H9 (cell line): ENCODE results near the gene STIM2. TPM values are rescaled to one million over a fixed set of nuclear protein-coding genes. Genes with fewer than 3 reads are reported as not detected.

Experiments
- DNase-seq: peaks from one replicate; pipeline ENCODE4 v3.0.0-alpha.2; 2017
- H2AFZ ChIP-seq: one replicate; pipeline ENCODE4 v1.6.1; 2013; ENCODE audit warnings: mild to moderate bottlenecking, low read length, control low read depth, moderate library complexity
- H2AK5ac ChIP-seq: 2 replicates; pipeline ENCODE4 v1.6.1; 2013; ENCODE audit warnings: low read length, control low read depth, mixed read lengths; ENCODE audit not compliant: insufficient read length
- H2BK120ac ChIP-seq: one replicate; pipeline ENCODE4 v1.6.1; 2013; ENCODE audit warnings: low read depth, mild to moderate bottlenecking, low read length, control low read depth, inconsistent platforms; ENCODE audit not compliant: poor library complexity, severe bottlenecking
- H2BK12ac ChIP-seq: 2 replicates; pipeline ENCODE4 v1.6.1; 2013; ENCODE audit warnings: low read length, control low read depth, mixed read lengths, low read depth; ENCODE audit not compliant: insufficient read length
- H2BK15ac ChIP-seq: 2 replicates; pipeline ENCODE4 v1.6.1; 2013; ENCODE audit warnings: low read depth, low read length, control low read depth
- H2BK20ac ChIP-seq: one replicate; pipeline ENCODE4 v1.6.1; 2013; ENCODE audit warnings: low read depth, mild to moderate bottlenecking, low read length, control low read depth, inconsistent platforms; ENCODE audit not compliant: poor library complexity, severe bottlenecking
- H2BK5ac ChIP-seq: 2 replicates; pipeline ENCODE4 v1.6.1; 2013; ENCODE audit warnings: low read length, control low read depth, mixed read lengths; ENCODE audit not compliant: insufficient read length
- H3K14ac ChIP-seq: 2 replicates; pipeline ENCODE4 v1.6.1; 2013; ENCODE audit warnings: low read length, control low read depth; ENCODE audit not compliant: insufficient read depth
- H3K18ac ChIP-seq: 2 replicates; pipeline ENCODE4 v1.6.1; 2013; ENCODE audit warnings: low read depth, mild to moderate bottlenecking, mixed read lengths, low read length, control low read depth; ENCODE audit not compliant: insufficient read length
- H3K23ac ChIP-seq: 2 replicates; pipeline ENCODE4 v1.6.1; 2013; ENCODE audit warnings: low read length, control low read depth, mixed read lengths, low read depth; ENCODE audit not compliant: insufficient read length
- H3K23me2 ChIP-seq: 2 replicates; pipeline ENCODE4 v1.6.1; 2013; ENCODE audit warnings: low read depth, mild to moderate bottlenecking, mixed read lengths, low read length, control low read depth; ENCODE audit not compliant: insufficient read length, poor library complexity, severe bottlenecking
- H3K27ac ChIP-seq: 2 replicates; pipeline ENCODE4 v1.5.1; 2013; ENCODE audit warnings: low read length, control low read depth, mixed read lengths, low read depth; ENCODE audit not compliant: insufficient read length
- H3K27me3 ChIP-seq: 2 replicates; pipeline ENCODE4 v1.6.1; 2013; ENCODE audit warnings: low read length, control low read depth, inconsistent platforms; ENCODE audit not compliant: insufficient read depth
- H3K4ac ChIP-seq: 2 replicates; pipeline ENCODE4 v1.6.1; 2013; ENCODE audit warnings: low read depth, mild to moderate bottlenecking, control low read depth, inconsistent platforms, low read length, moderate library complexity
- H3K4me1 ChIP-seq: 2 replicates; pipeline ENCODE4 v1.6.1; 2013; ENCODE audit warnings: low read length, control low read depth, inconsistent platforms; ENCODE audit not compliant: insufficient read depth
- H3K4me2 ChIP-seq: 2 replicates; pipeline ENCODE4 v1.6.1; 2013; ENCODE audit warnings: low read length, control low read depth, mixed read lengths; ENCODE audit not compliant: insufficient read length, insufficient read depth
- H3K56ac ChIP-seq: 2 replicates; pipeline ENCODE4 v1.6.1; 2013; ENCODE audit warnings: low read depth, mild to moderate bottlenecking, mixed read lengths, low read length, control low read depth; ENCODE audit not compliant: insufficient read length
- H3K79me1 ChIP-seq: 2 replicates; pipeline ENCODE4 v1.6.1; 2013; ENCODE audit warnings: low read depth, mild to moderate bottlenecking, moderate library complexity, low read length, control low read depth, inconsistent platforms; ENCODE audit not compliant: insufficient read depth, poor library complexity, severe bottlenecking
- H3K79me2 ChIP-seq: 2 replicates; pipeline ENCODE4 v1.6.1; 2013; ENCODE audit warnings: low read length, control low read depth, inconsistent platforms; ENCODE audit not compliant: insufficient read depth
- H3K9ac ChIP-seq: 2 replicates; pipeline ENCODE4 v1.6.1; 2013; ENCODE audit warnings: low read length, control low read depth, mixed read lengths; ENCODE audit not compliant: insufficient read length; ENCODE audit errors: extremely low read depth
- H3K9me3 ChIP-seq: one replicate; pipeline ENCODE4 v1.6.1; 2013; ENCODE audit warnings: low read depth, low read length, inconsistent platforms; ENCODE audit not compliant: control insufficient read depth
- H3T11ph ChIP-seq: one replicate; pipeline ENCODE4 v1.6.1; 2013; ENCODE audit warnings: mild to moderate bottlenecking, low read length, control low read depth, inconsistent platforms
- H4K20me1 ChIP-seq: one replicate; pipeline ENCODE4 v1.6.1; 2013; ENCODE audit not compliant: control insufficient read depth, insufficient read length, insufficient read depth
- H4K5ac ChIP-seq: 2 replicates; pipeline ENCODE4 v1.6.1; 2013; ENCODE audit warnings: low read depth, mild to moderate bottlenecking, mixed read lengths, low read length, control low read depth; ENCODE audit not compliant: insufficient read length
- H4K8ac ChIP-seq: replicated peaks from 2 replicates; pipeline ENCODE4 v1.6.1; 2013; ENCODE audit warnings: low read length, control low read depth, mixed read lengths, low read depth; ENCODE audit not compliant: insufficient read length
- H4K91ac ChIP-seq: 2 replicates; pipeline ENCODE4 v1.6.1; 2013; ENCODE audit warnings: low read depth, mild to moderate bottlenecking, moderate library complexity, mixed read lengths, low read length, control low read depth; ENCODE audit not compliant: insufficient read length
- H3K27ac Mint-ChIP-seq, 3 experiments: 2 replicates in 2 of 3; 3 replicates in 1 of 3; pipeline ENCODE4 v1.8.0; 2020 to 2021; ENCODE audit warnings: mixed read lengths in 3 of 3, mild to moderate bottlenecking in 1 of 3, moderate library complexity in 1 of 3
- H3K27me3 Mint-ChIP-seq: 2 replicates; pipeline ENCODE4 v1.8.0; 2021; ENCODE audit warnings: low read depth, mild to moderate bottlenecking, moderate library complexity, mixed read lengths
- H3K36me3 Mint-ChIP-seq, 3 experiments: 2 replicates in 2 of 3; 3 replicates in 1 of 3; pipeline ENCODE4 v1.8.0; 2020 to 2021; ENCODE audit warnings: low read depth in 3 of 3, mixed read lengths in 3 of 3; ENCODE audit not compliant: insufficient read depth in 1 of 3
- H3K4me1 Mint-ChIP-seq, 2 experiments: 2 replicates each; pipeline ENCODE4 v1.8.0; 2020; ENCODE audit warnings: mixed read lengths in 2 of 2
- H3K4me3 Mint-ChIP-seq, 2 experiments: 2 replicates in 1 of 2; 3 replicates in 1 of 2; pipeline ENCODE4 v1.8.0; 2020 to 2021; ENCODE audit warnings: mild to moderate bottlenecking in 2 of 2, mixed read lengths in 2 of 2, moderate library complexity in 1 of 2
- H3K9me3 Mint-ChIP-seq, 2 experiments: 2 replicates in 1 of 2; 3 replicates in 1 of 2; pipeline ENCODE4 v1.8.0; 2020; ENCODE audit warnings: mild to moderate bottlenecking in 2 of 2, mixed read lengths in 2 of 2, moderate library complexity in 1 of 2
- WGBS: extraction: QIAGEN DNeasy Blood & Tissue Kit; methylation state at CpG from one replicate; pipeline ENCODE4 v1.1.7; 2013; ENCODE audit warnings: missing lambda C conversion rate, low lambda C conversion rate, mixed read lengths; ENCODE audit not compliant: insufficient read length; ENCODE audit errors: extremely low coverage; 5-methylcytosine and 5-hydroxymethylcytosine counted together
- total RNA-seq: library from RNA; stranded (reverse); gene quantifications from 2 replicates; pipeline ENCODE4 v1.2.1, GENCODE V29; 2021
- TF ChIP-seq, protein P1 (sequence below): fragments of 200-600 bp; sonication (generic); conservative IDR thresholded peaks from 3 replicates; pipeline ENCODE4 v1.8.0; 2021; ENCODE audit warnings: antibody characterized with exemption, mild to moderate bottlenecking

STIM2 gene
- total RNA-seq, 1 experiment from 2014 or later = 26.2 TPM

DNA sequence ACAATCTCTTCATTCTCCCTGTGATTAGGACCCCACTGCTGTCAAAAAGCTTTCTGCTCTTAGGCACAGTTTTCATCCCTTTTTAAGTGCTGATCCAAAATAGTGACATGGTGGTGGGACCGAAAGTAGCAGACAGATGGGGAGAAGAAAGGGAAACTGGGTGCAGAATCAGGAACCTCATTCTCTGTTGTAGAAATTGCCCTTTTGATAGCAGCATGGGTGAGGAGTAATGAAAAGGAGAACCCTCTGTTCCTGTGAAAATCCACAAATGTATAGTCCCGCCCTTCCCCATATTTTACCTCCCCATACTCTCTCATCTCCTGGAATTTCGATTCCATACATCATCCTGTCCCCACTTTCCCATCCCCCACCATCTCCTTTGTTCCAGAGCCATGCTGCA, 126.5 kb downstream of the STIM2 start:
- no CpG with 5 or more reads among the region's 3 CpGs for WGBS
- H3K14ac ChIP-seq = no peak overlapping the region; the same call in 1 of the 2 replicates
- no peak overlapping the region for H3K27ac ChIP-seq
- Mint-ChIP-seq H3K4me3 (no peak overlapping the region), H3K4me1 (peaks cover 6% of the 10 kb centered on the region in 2 experiments), H3K36me3 (peaks cover 0 to 4% (median 0%) of the 10 kb centered on the region in 3 experiments; a peak in 1 of 7 replicates), H3K27ac (peak overlapping the region in 2 of 3 experiments; percentile 34 to 37; a peak in 3 of 7 replicates), H3K9me3 (no peaks in the 10 kb centered on the region), H3K27me3 (no peaks in the 10 kb centered on the region)
- H4K8ac ChIP-seq = no peak overlapping the region
- H3K79me1 ChIP-seq = no peaks in the 10 kb centered on the region
- no peak overlapping the region for H3K4ac ChIP-seq
- no peaks in the 10 kb centered on the region for H3K9me3 ChIP-seq
- no peak overlapping the region for H2AK5ac ChIP-seq
- no peak overlapping the region for H3T11ph ChIP-seq
- no peak overlapping the region for H2BK15ac ChIP-seq
- peaks cover 2% of the 10 kb centered on the region; the same call in 1 of the 2 replicates for H3K4me1 ChIP-seq
- H3K23ac ChIP-seq = no peak overlapping the region
- H2BK20ac ChIP-seq = no peak overlapping the region
- H3K4me2 ChIP-seq = no peak overlapping the region
- no peak overlapping the region for H4K5ac ChIP-seq
- no peak overlapping the region for H3K9ac ChIP-seq
- H3K79me2 ChIP-seq = no peaks in the 10 kb centered on the region
- H3K27me3 ChIP-seq = no peaks in the 10 kb centered on the region
- no peak overlapping the region for H3K56ac ChIP-seq
- no peak overlapping the region for H2BK5ac ChIP-seq
- no peak overlapping the region for H2BK120ac ChIP-seq
- H3K23me2 ChIP-seq = no peaks in the 10 kb centered on the region
- no peak overlapping the region for H4K91ac ChIP-seq
- no peaks in the 10 kb centered on the region for H4K20me1 ChIP-seq
- no peak overlapping the region for H3K18ac ChIP-seq
- no peak for DNase-seq
- H2AFZ ChIP-seq = no peak overlapping the region
- H2BK12ac ChIP-seq = no peak overlapping the region
- TF ChIP-seq, protein P1, sequence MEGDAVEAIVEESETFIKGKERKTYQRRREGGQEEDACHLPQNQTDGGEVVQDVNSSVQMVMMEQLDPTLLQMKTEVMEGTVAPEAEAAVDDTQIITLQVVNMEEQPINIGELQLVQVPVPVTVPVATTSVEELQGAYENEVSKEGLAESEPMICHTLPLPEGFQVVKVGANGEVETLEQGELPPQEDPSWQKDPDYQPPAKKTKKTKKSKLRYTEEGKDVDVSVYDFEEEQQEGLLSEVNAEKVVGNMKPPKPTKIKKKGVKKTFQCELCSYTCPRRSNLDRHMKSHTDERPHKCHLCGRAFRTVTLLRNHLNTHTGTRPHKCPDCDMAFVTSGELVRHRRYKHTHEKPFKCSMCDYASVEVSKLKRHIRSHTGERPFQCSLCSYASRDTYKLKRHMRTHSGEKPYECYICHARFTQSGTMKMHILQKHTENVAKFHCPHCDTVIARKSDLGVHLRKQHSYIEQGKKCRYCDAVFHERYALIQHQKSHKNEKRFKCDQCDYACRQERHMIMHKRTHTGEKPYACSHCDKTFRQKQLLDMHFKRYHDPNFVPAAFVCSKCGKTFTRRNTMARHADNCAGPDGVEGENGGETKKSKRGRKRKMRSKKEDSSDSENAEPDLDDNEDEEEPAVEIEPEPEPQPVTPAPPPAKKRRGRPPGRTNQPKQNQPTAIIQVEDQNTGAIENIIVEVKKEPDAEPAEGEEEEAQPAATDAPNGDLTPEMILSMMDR = no peak
